ENCODE results near the gene ALOX5. TPM values are rescaled to one million over a fixed set of nuclear protein-coding genes. Genes with fewer than 3 reads are reported as not detected.

Gene ALOX5
- total and polyA plus RNA-seq, 5 experiments from 2014 or later = 0.29 to 12.7 (median 1.8) TPM

DNA sequence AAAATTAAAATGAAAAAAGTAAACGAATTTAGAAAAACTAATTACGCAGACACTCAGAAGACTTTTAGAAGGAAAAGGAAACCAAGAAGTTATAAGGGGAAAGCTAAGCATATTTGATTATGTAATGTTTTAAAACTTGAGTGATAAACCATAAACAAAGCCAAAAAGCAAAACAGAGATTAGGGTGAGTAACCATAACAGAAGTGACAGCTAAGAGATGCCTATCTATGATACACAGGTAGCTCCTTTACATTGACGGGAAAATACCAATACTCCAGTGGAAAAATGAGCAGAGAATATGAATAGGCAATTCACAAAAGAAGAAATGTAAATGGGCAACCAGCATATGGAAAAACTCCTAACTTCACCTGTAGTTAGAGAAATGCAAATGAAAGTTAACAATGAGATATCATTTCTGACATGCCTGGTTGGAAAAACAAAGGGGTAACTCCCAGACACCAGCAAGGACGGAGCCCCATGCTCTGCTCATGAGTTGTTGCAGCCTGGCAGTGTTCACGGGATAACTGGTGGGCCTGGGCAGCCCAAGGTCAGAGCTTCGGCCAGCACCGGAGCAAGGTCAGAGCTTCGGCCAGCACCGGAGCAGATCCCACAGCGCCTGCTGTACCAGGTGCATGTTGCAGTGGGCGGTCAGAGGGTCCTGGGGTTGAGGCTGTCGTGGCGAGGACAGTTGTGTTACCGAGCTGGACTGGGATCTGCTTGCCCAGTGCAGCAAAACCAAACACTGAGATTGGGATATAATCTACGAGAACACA, 58.9 kb downstream of the ALOX5 start:
- no peak for ATAC-seq
- no peaks in the 10 kb centered on the region for H3K9me3 Mint-ChIP-seq
- no peaks in the 10 kb centered on the region for H3K36me3 Mint-ChIP-seq
- peaks cover 26 to 36% (median 29%) of the 10 kb centered on the region in 4 donors for H3K4me1 Mint-ChIP-seq
- POLR2A ChIA-PET = interaction anchor here (0.8 to 3.8 kb wide), 3 partner anchors 9 to 13 kb away, joined by 3 to 38 read pairs (median 4); no protein-coding TSS in a partner anchor
- no peaks in the 10 kb centered on the region for H3K27me3 Mint-ChIP-seq
- no peak for DNase-seq
- peak overlapping the region; percentile 70 to 94 (median 91) for H3K27ac Mint-ChIP-seq
- peak overlapping the region in 8 of 10 donors; percentile 8 to 77 (median 66) for H3K4me3 Mint-ChIP-seq

DNA sequence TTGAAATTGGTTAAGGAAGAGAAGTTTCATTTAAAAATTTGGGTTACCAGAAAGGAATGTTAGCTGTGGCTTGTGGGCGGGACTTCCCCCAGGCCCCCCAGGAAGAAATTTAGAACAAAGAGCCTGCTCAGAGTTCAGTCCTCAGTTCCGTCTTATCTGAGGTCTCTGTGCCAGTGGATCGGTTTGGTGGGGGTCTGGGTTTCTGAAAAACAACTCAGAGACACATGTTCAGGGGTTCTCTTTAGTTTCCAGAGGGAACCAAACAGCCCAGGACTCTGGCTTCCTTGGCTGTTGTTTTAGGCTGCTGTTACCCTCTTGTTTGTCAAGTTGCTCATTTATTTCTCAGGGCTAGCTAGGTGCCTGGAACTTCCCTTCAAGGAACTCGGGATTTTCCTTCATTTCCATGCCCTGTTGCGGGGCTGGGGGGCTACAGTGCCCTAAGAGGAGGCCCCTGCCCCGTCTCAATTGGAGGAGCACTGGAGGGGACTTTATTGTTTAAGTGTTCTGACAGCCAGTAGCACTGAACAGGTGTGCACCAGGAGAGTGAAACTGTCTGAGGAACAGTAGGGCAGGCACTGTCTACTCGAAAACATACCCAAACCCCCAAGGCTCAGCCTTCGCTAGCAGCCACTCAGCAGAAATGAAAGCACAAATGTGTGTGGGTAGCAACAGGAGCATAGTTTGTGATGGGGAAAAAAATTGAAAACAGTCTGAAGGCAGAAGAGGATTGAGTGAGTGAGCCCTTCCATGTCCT, 59.9 kb downstream of the ALOX5 start:
- Mint-ChIP-seq H3K27me3 (no peaks in the 10 kb centered on the region), H3K27ac (peak overlapping the region; percentile 70 to 94 (median 91)), H3K36me3 (no peaks in the 10 kb centered on the region), H3K4me3 (peak overlapping the region; percentile 8 to 77 (median 66)), H3K4me1 (peaks cover 26 to 37% (median 28%) of the 10 kb centered on the region in 4 donors), H3K9me3 (no peaks in the 10 kb centered on the region)
- peak; percentile 83 to 86 for ATAC-seq
- POLR2A ChIA-PET = interaction anchor here (0.8 to 3.8 kb wide), 5 partner anchors 8 to 13 kb away, joined by 3 to 38 read pairs (median 4); no protein-coding TSS in a partner anchor
- peak in 2 of 10 donors; percentile 31 to 42 for DNase-seq

DNA sequence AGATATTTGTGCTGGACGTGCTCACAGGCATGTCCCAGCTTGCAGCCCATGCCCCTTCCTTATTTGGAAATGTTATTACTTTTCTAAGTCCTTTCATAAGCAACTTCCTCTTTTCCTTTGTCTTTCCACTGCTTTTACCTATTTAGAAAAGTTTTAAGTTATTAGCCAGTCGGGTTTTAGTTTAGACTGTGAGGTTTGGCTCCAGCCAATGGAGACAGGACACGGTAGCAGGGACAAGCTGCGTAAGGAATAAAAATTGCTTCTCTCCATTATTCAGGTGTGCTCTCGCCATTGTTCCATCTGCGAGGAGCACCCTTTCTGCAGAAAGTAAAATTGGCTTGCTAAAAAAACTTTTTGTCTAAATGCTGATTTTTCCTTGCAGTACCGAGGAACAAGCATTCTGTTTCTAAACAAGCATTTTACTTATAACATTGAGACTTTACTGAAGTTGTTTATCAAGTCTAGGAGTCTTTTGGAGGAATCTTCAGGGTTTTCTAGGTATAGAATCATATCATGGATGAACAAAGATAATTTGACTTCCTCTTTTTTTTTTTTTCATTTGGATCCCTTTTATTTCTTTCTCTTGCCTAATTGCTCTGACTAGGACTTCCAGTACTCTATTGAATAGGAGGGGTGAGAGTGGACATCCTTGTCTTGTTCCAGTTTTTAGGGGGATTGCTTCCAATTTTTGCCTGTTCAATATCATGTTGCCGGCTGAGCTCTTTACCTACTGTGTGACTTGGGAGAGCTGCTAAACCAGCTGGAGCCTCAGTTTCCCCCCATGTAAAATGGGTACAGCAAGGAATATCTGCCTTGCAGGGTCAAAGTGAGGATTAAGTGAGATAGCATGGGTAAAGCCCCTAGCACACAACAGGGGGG, 63.8 kb downstream of the ALOX5 start:
- POLR2A ChIA-PET = no interaction called here
- Mint-ChIP-seq H3K27ac (peak overlapping the region in 3 of 10 donors; percentile 8 to 41 (median 19)), H3K4me1 (peaks cover 22 to 32% (median 28%) of the 10 kb centered on the region in 4 donors), H3K36me3 (no peaks in the 10 kb centered on the region), H3K9me3 (no peaks in the 10 kb centered on the region), H3K27me3 (peaks cover 0 to 8% (median 4%) of the 10 kb centered on the region in 5 donors), H3K4me3 (no peak overlapping the region)
- ATAC-seq (no peak), DNase-seq (no peak)

DNA sequence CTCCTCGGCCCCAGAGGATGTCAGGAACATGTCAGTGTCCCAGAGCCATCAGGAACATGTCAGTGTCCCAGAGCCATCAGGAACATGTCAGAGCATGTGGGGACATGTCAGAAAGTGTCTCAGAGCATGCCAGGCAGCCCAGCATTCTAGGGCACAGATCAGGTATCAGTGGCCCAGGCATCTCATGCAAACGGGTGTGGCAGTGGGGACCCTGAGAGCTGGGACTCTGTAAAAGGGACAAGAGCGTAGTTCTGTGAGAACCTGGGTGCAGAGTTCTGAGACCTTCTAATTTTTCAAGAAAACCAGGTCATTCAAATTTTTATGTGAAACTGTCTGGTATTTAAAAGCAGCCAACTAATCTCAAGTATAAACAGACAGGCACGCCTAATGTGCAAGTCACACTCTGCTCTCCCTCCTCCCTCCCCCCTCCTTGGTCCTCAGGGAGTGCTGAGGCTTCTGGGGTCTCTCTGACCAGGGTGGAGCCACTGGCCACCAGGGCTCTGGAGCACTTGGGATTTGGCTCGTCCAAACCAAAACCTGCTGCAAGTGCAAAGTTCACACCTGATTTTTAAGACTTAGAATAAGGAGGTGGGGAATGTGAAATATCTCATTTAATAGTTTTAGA, 64.6 kb downstream of the ALOX5 start:
- Mint-ChIP-seq H3K36me3 (no peaks in the 10 kb centered on the region), H3K27ac (peak overlapping the region in 1 of 10 donors; percentile 8), H3K4me3 (no peak overlapping the region), H3K9me3 (no peaks in the 10 kb centered on the region), H3K4me1 (peaks cover 15 to 25% (median 20%) of the 10 kb centered on the region in 4 donors), H3K27me3 (peaks cover 0 to 8% (median 4%) of the 10 kb centered on the region in 5 donors)
- DNase-seq (no peak), ATAC-seq (no peak)
- POLR2A ChIA-PET = no interaction called here

DNA sequence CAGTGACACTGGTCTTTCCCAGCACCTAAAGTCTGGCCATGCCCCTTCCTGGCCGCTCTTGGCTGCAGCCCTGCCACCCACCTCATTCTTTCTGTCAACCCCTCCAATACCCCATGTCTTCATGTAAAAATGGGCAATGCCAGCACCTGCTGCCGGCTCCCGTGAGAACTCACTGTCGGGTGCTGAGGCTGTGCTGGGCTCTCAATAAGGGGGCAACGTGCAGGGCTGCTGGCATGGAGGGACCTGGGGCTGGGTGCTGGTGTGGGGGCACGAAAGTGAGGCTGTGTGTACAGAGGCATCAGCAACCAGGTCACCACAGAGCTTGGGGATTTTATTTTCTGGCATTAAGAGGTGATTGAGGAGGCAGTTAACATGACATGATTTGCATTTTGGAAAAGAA, 65.3 kb downstream of the ALOX5 start:
- Mint-ChIP-seq H3K4me3 (no peak overlapping the region), H3K9me3 (no peaks in the 10 kb centered on the region), H3K36me3 (no peaks in the 10 kb centered on the region), H3K4me1 (peaks cover 7 to 17% (median 14%) of the 10 kb centered on the region in 4 donors), H3K27me3 (peaks cover 0 to 8% (median 4%) of the 10 kb centered on the region in 5 donors), H3K27ac (peak overlapping the region in 1 of 10 donors; percentile 51)
- POLR2A ChIA-PET = no interaction called here
- no peak for DNase-seq
- ATAC-seq = no peak

DNA sequence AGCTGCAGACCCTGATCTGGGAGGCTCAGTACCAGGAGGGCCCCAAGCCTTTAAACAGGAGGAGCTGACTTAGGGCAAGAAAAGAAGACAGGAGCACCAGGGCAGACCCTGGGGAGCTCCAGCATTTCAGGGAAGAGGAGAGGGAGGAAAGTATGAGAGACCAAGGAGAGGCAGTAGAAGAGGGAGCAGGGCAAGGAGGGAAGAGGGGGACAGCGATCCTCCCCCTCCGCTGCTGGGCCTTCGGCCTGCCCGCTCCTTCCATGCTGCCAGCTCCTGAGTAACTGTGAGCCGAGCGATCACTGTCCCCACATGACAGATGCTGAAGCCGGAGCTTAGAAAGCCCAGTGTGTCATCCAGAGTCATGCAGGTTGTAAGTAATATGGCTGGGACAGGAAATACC, 65.9 kb downstream of the ALOX5 start:
- Mint-ChIP-seq H3K4me3 (no peak overlapping the region), H3K4me1 (peaks cover 2 to 12% (median 9%) of the 10 kb centered on the region in 4 donors), H3K27me3 (peaks cover 0 to 8% (median 4%) of the 10 kb centered on the region in 5 donors), H3K36me3 (no peaks in the 10 kb centered on the region), H3K27ac (peak overlapping the region in 2 of 10 donors; percentile 35 to 51), H3K9me3 (no peaks in the 10 kb centered on the region)
- ATAC-seq (no peak), DNase-seq (no peak)
- POLR2A ChIA-PET = no interaction called here

DNA sequence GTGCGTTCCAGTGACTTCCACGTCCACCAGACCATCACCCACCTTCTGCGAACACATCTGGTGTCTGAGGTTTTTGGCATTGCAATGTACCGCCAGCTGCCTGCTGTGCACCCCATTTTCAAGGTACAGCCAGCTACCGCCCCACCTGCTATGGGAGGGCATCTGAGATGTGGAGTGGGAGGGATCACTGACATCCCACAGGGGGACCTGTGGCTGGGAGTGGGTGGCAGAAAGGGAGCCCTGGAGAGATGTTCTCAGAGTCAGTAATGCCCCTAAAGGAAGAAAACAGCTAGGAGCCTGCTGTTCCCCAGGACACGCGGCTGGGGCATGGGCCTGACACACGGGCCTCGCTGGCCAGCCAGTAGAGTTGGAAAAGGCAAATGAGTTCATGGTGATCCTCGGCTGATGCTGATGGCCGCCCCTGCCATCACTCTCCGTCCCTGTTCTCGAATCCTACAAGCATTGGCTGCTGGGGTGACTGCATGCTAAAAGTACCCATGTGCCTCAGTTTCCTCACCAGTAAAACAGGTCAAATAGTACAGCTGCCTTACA, 66.6 kb downstream of the ALOX5 start:
- DNase-seq (no peak), ATAC-seq (no peak)
- peak overlapping the region in 2 of 10 donors; percentile 38 to 72 for H3K27ac Mint-ChIP-seq
- no peak overlapping the region for H3K4me3 Mint-ChIP-seq
- POLR2A ChIA-PET = no interaction called here
- no peaks in the 10 kb centered on the region for H3K36me3 Mint-ChIP-seq
- H3K4me1 Mint-ChIP-seq = peaks cover 0 to 11% (median 8%) of the 10 kb centered on the region in 4 donors
- peaks cover 0 to 8% (median 4%) of the 10 kb centered on the region in 5 donors for H3K27me3 Mint-ChIP-seq
- H3K9me3 Mint-ChIP-seq = no peaks in the 10 kb centered on the region

DNA sequence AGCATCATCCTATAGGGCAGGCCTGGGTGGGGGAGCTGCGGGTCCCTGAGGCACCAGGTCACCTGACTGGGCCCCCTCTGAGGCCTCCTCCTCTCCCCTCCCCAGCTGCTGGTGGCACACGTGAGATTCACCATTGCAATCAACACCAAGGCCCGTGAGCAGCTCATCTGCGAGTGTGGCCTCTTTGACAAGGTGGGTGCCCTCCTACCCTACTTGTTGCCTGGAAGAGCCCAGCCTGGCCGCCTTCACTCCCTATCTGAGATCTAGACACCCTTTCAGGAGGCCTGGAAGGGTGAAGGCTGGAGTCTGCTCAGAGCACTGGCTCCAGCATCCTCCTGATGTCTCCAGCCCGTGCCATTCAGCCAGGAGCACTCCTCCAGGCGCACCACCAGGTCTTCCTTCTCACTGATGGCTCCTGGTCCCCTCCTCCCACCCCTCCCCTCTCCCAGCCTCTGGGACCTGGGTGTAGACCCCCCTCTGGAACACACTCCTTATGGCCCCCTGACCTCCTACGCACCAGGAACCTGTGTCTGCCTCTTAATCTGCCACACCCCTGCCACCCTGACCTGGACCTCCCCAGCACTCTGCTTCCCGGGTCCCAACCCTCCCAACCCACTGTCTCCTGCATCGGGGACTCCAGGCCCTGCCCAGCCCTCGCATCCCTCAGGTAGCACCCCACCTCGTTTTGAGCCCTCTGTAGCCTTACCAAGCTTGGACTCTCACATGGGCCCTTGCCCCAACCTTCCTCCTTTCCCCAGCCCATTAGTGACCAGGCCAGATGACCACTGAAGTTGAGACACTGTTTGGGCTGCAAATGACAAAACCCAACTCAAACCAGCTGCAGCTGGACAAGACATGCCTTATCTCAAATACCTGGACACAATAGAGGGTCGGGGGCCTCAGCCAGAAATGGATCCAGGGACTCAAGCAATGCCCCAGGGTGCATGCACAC, 67.5 kb downstream of the ALOX5 start:
- Mint-ChIP-seq H3K4me3 (no peak overlapping the region), H3K36me3 (no peaks in the 10 kb centered on the region), H3K9me3 (no peaks in the 10 kb centered on the region), H3K27ac (peak overlapping the region in 2 of 10 donors; percentile 38 to 72), H3K27me3 (peaks cover 0 to 8% (median 4%) of the 10 kb centered on the region in 5 donors), H3K4me1 (peaks cover 0 to 7% (median 5%) of the 10 kb centered on the region in 4 donors)
- POLR2A ChIA-PET = no interaction called here
- DNase-seq = no peak
- no peak for ATAC-seq

DNA sequence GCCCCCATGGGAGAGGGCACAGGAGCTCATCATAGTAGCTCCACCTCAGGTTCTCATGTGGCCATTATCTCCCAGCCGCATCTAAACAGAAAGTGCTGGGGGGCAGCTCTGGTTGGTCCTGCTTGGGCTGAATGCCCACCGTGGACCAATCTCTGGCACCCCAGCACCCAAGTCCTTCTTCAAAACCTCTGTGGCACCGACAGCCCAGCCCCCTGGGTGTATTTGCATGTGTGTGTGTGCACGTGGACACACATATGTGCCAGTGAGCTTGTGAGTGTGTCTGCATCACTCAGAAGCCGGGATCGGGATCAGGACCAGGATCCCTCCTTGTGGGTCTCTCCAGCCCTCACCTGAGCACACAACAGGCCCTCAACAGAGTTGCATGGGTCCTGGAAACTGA, 68.2 kb downstream of the ALOX5 start:
- no peaks in the 10 kb centered on the region for H3K9me3 Mint-ChIP-seq
- DNase-seq = no peak
- no peak for ATAC-seq
- H3K36me3 Mint-ChIP-seq = no peaks in the 10 kb centered on the region
- POLR2A ChIA-PET = no interaction called here
- peaks cover 0 to 7% (median 4%) of the 10 kb centered on the region in 4 donors for H3K4me1 Mint-ChIP-seq
- H3K27ac Mint-ChIP-seq = peak overlapping the region in 1 of 10 donors; percentile 75
- no peak overlapping the region for H3K4me3 Mint-ChIP-seq
- H3K27me3 Mint-ChIP-seq = peaks cover 0 to 8% (median 4%) of the 10 kb centered on the region in 5 donors

DNA sequence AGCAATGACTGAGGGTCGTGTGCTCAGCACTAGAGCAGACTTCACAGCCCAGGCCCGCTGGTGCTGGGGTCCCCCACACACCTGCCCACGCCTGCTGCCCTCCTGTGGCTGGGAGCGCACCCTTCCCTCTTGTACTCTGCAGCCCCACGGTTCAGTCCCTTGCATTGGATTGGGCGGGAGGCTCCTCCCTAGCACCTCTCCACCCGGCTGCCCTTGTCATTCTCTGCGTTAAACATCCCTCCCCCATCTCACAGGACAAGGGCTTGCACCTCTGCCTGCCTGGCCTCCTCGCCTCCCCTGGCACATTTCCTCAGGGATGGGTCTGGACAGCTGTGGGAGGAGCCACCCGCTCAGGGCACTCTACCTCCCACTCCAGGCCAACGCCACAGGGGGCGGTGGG, 68.6 kb downstream of the ALOX5 start:
- no peaks in the 10 kb centered on the region for H3K36me3 Mint-ChIP-seq
- peaks cover 0 to 6% (median 3%) of the 10 kb centered on the region in 4 donors for H3K4me1 Mint-ChIP-seq
- no peak for DNase-seq
- no peaks in the 10 kb centered on the region for H3K9me3 Mint-ChIP-seq
- no peak for ATAC-seq
- POLR2A ChIA-PET = no interaction called here
- H3K27ac Mint-ChIP-seq = peak overlapping the region in 2 of 10 donors; percentile 35 to 75
- H3K27me3 Mint-ChIP-seq = peaks cover 0 to 8% (median 4%) of the 10 kb centered on the region in 5 donors
- no peak overlapping the region for H3K4me3 Mint-ChIP-seq

All from naive thymus-derived CD8-positive, alpha-beta T cell (primary cell).